Neuronal stem cell (in vitro differentiated cells): ENCODE measurements around the gene MMP19.
A peak's percentile ranks its signal among the peaks of the same experiment; 100 is the strongest.

ENCODE experiments used
- DNase-seq: peaks from one replicate; pipeline ENCODE4 v3.0.0-alpha.2; 2013; ENCODE audit warnings: low spot score
- H2AFZ ChIP-seq: one replicate; pipeline ENCODE4 v1.6.1; 2013; ENCODE audit warnings: mild to moderate bottlenecking, low read length, inconsistent platforms
- H2AK5ac ChIP-seq: 2 replicates; pipeline ENCODE4 v1.6.1; 2013; ENCODE audit warnings: low read depth, mild to moderate bottlenecking, inconsistent platforms, low read length, moderate library complexity, mixed read lengths
- H2BK120ac ChIP-seq: 2 replicates; pipeline ENCODE4 v1.6.1; 2013; ENCODE audit warnings: low read depth, mild to moderate bottlenecking, inconsistent platforms, low read length, moderate library complexity, mixed read lengths
- H2BK12ac ChIP-seq: one replicate; pipeline ENCODE4 v1.6.1; 2013; ENCODE audit warnings: low read length, inconsistent platforms
- H2BK15ac ChIP-seq: 2 replicates; pipeline ENCODE4 v1.6.1; 2013; ENCODE audit warnings: mild to moderate bottlenecking, low read length, inconsistent platforms, mixed read lengths
- H2BK5ac ChIP-seq: one replicate; pipeline ENCODE4 v1.6.1; 2013; ENCODE audit warnings: inconsistent platforms, mild to moderate bottlenecking, low read length, moderate library complexity
- H3K14ac ChIP-seq: one replicate; pipeline ENCODE4 v1.6.1; 2013; ENCODE audit warnings: low read length, inconsistent platforms
- H3K18ac ChIP-seq: 2 replicates; pipeline ENCODE4 v1.6.1; 2013; ENCODE audit warnings: low read length, inconsistent platforms
- H3K23ac ChIP-seq: 2 replicates; pipeline ENCODE4 v1.6.1; 2013; ENCODE audit warnings: low read depth, mild to moderate bottlenecking, mixed read lengths, low read length, inconsistent platforms; ENCODE audit not compliant: poor library complexity
- H3K27ac ChIP-seq: replicated peaks from 3 replicates; pipeline ENCODE4 v1.5.1; 2013; ENCODE audit warnings: low read length, inconsistent platforms
- H3K27me3 ChIP-seq, 3 experiments: 2 replicates each; pipeline ENCODE4 v1.6.1; 2013; ENCODE audit warnings: low read length in 3 of 3, mild to moderate bottlenecking in 2 of 3, inconsistent platforms in 1 of 3, low read depth in 1 of 3, mixed read lengths in 1 of 3, moderate library complexity in 1 of 3; ENCODE audit not compliant: control insufficient read depth in 3 of 3, insufficient read depth in 3 of 3
- H3K36me3 ChIP-seq, 2 donors: replicated peaks in 1 of 2; 2 replicates each; pipeline ENCODE4 v1.6.1; 2013; ENCODE audit warnings: low read length in 2 of 2; ENCODE audit not compliant: control insufficient read depth in 2 of 2, insufficient read depth in 2 of 2
- H3K4ac ChIP-seq: 2 replicates; pipeline ENCODE4 v1.6.1; 2013; ENCODE audit warnings: inconsistent platforms, mild to moderate bottlenecking, low read length, moderate library complexity
- H3K4me1 ChIP-seq, 2 donors: 1 replicate in 1 of 2; 2 replicates in 1 of 2; pipeline ENCODE4 v1.6.1; 2013; ENCODE audit warnings: low read length in 2 of 2, low read depth in 1 of 2; ENCODE audit not compliant: control insufficient read depth in 2 of 2, insufficient read depth in 1 of 2
- H3K4me2 ChIP-seq: one replicate; pipeline ENCODE4 v1.6.1; 2013; ENCODE audit warnings: mild to moderate bottlenecking, low read length, inconsistent platforms; ENCODE audit not compliant: insufficient read depth, poor library complexity, severe bottlenecking
- H3K4me3 ChIP-seq, 2 donors: 2 replicates each; pipeline ENCODE4 v1.5.1; 2013; ENCODE audit warnings: low read length in 2 of 2, mild to moderate bottlenecking in 2 of 2, inconsistent platforms in 1 of 2, moderate library complexity in 1 of 2
- H3K79me1 ChIP-seq: one replicate; pipeline ENCODE4 v1.6.1; 2013; ENCODE audit warnings: low read depth, mild to moderate bottlenecking, inconsistent platforms, low read length, moderate library complexity
- H3K9ac ChIP-seq: one replicate; pipeline ENCODE4 v1.6.1; 2013; ENCODE audit warnings: mild to moderate bottlenecking, low read depth, low read length, inconsistent platforms; ENCODE audit not compliant: poor library complexity
- H3K9me3 ChIP-seq, 2 donors: replicated peaks in 1 of 2; 2 replicates each; pipeline versions ENCODE3 to v1.6.1; 2013; ENCODE audit warnings: low read length in 2 of 2, mild to moderate bottlenecking in 2 of 2, inconsistent platforms in 1 of 2, low read depth in 1 of 2, mixed read lengths in 1 of 2, moderate library complexity in 1 of 2; ENCODE audit not compliant: control insufficient read depth in 2 of 2, insufficient read depth in 1 of 2
- H4K8ac ChIP-seq: one replicate; pipeline ENCODE4 v1.6.1; 2013; ENCODE audit warnings: low read depth, mild to moderate bottlenecking, inconsistent platforms, low read length, moderate library complexity
- H4K91ac ChIP-seq: one replicate; pipeline ENCODE4 v1.6.1; 2013; ENCODE audit warnings: low read length, low read depth, mild to moderate bottlenecking, inconsistent platforms; ENCODE audit not compliant: poor library complexity
- WGBS, 2 donors: extraction: QIAGEN DNeasy Blood & Tissue Kit; methylation state at CpG; one replicate each; pipeline ENCODE4 v1.1.7; 2013; ENCODE audit warnings: missing lambda C conversion rate in 2 of 2, mixed read lengths in 1 of 2; ENCODE audit not compliant: insufficient read length in 2 of 2, insufficient replicate concordance in 1 of 2; ENCODE audit errors: extremely low coverage in 2 of 2; 5-methylcytosine and 5-hydroxymethylcytosine counted together

The MMP19 gene

GRCh38 chr12:55806982-55807381 is 35.8 kb downstream of the MMP19 start:
- no peak overlapping the region for H3K9ac ChIP-seq
- no peaks in the 10 kb centered on the region for H3K9me3 ChIP-seq
- no CpG with 5 or more reads among the region's 8 CpGs for WGBS, 2 donors
- no peak overlapping the region for H2BK5ac ChIP-seq
- H3K4ac ChIP-seq: no peak overlapping the region
- no peak overlapping the region for H3K4me3 ChIP-seq
- no peak overlapping the region for H2BK15ac ChIP-seq
- no peak overlapping the region for H2BK120ac ChIP-seq
- H3K23ac ChIP-seq: no peak overlapping the region
- H3K79me1 ChIP-seq: peaks cover 3% of the 10 kb centered on the region
- H3K27me3 ChIP-seq: no peaks in the 10 kb centered on the region
- no peak for DNase-seq
- no peak overlapping the region for H4K91ac ChIP-seq
- H2AFZ ChIP-seq: no peak overlapping the region
- no peaks in the 10 kb centered on the region for H3K4me1 ChIP-seq
- H3K36me3 ChIP-seq: peaks cover 8 to 85% of the 10 kb centered on the region in 2 donors
- no peak overlapping the region for H3K27ac ChIP-seq
- H4K8ac ChIP-seq: no peak overlapping the region
- no peak overlapping the region for H2AK5ac ChIP-seq
- H3K14ac ChIP-seq: no peak overlapping the region
- H3K18ac ChIP-seq: no peak overlapping the region
- no peak overlapping the region for H3K4me2 ChIP-seq
- no peak overlapping the region for H2BK12ac ChIP-seq

- H3K4ac ChIP-seq: no peak overlapping the region
- 100% methylated on average over 1 of the region's 4 CpGs; no CpG with 5 or more reads in 1 of the 2 donors for WGBS, 2 donors
- H3K23ac ChIP-seq: no peak overlapping the region
- no peaks in the 10 kb centered on the region for H3K9me3 ChIP-seq
- no peak overlapping the region for H3K9ac ChIP-seq
- H3K36me3 ChIP-seq: peaks cover 17 to 96% of the 10 kb centered on the region in 2 donors
- no peak overlapping the region for H4K8ac ChIP-seq
- no peak overlapping the region for H3K4me3 ChIP-seq
- H3K79me1 ChIP-seq: no peaks in the 10 kb centered on the region
- H2BK12ac ChIP-seq: no peak overlapping the region
- H2BK120ac ChIP-seq: no peak overlapping the region
- no peak overlapping the region for H2BK5ac ChIP-seq
- no peak overlapping the region for H2BK15ac ChIP-seq
- H3K18ac ChIP-seq: no peak overlapping the region
- no peak overlapping the region for H3K4me2 ChIP-seq
- no peak for DNase-seq
- H3K4me1 ChIP-seq: no peaks in the 10 kb centered on the region
- H4K91ac ChIP-seq: no peak overlapping the region
- H3K27ac ChIP-seq: no peak overlapping the region
- no peak overlapping the region for H2AK5ac ChIP-seq
- no peak overlapping the region for H3K14ac ChIP-seq
- no peak overlapping the region for H2AFZ ChIP-seq
- H3K27me3 ChIP-seq: no peaks in the 10 kb centered on the region
Measured at GRCh38 chr12:55797550-55797949, 45.2 kb downstream of the MMP19 start.

- H3K27ac ChIP-seq: no peak overlapping the region
- no peaks in the 10 kb centered on the region for H3K4me1 ChIP-seq
- H4K91ac ChIP-seq: no peak overlapping the region
- H2BK15ac ChIP-seq: no peak overlapping the region
- H3K4me3 ChIP-seq: no peak overlapping the region
- H2AFZ ChIP-seq: no peak overlapping the region
- no peaks in the 10 kb centered on the region for H3K79me1 ChIP-seq
- no peaks in the 10 kb centered on the region for H3K9me3 ChIP-seq
- H3K27me3 ChIP-seq: no peaks in the 10 kb centered on the region
- peak; percentile 37 for DNase-seq
- no peak overlapping the region for H3K18ac ChIP-seq
- H3K14ac ChIP-seq: no peak overlapping the region
- H2BK12ac ChIP-seq: no peak overlapping the region
- H4K8ac ChIP-seq: no peak overlapping the region
- no peak overlapping the region for H3K9ac ChIP-seq
- H3K4ac ChIP-seq: no peak overlapping the region
- H2BK120ac ChIP-seq: no peak overlapping the region
- H3K4me2 ChIP-seq: no peak overlapping the region
- no peak overlapping the region for H3K23ac ChIP-seq
- no CpG with 5 or more reads among the region's 5 CpGs for WGBS, 2 donors
- H2BK5ac ChIP-seq: no peak overlapping the region
- peaks cover 17 to 96% of the 10 kb centered on the region in 2 donors for H3K36me3 ChIP-seq
- H2AK5ac ChIP-seq: no peak overlapping the region
Measured at GRCh38 chr12:55797068-55797467, 45.7 kb downstream of the MMP19 start.

- H3K27me3 ChIP-seq: no peaks in the 10 kb centered on the region
- H2BK120ac ChIP-seq: no peak overlapping the region
- no peaks in the 10 kb centered on the region for H3K4me1 ChIP-seq
- peaks cover 0 to 2% of the 10 kb centered on the region in 2 donors for H3K9me3 ChIP-seq
- no peaks in the 10 kb centered on the region for H3K79me1 ChIP-seq
- peaks cover 15 to 96% of the 10 kb centered on the region in 2 donors for H3K36me3 ChIP-seq
- no peak overlapping the region for H4K8ac ChIP-seq
- no peak overlapping the region for H3K9ac ChIP-seq
- H3K18ac ChIP-seq: no peak overlapping the region
- no peak for DNase-seq
- no peak overlapping the region for H2BK12ac ChIP-seq
- no peak overlapping the region for H3K4me3 ChIP-seq
- H2BK15ac ChIP-seq: no peak overlapping the region
- H3K4me2 ChIP-seq: no peak overlapping the region
- no peak overlapping the region for H3K14ac ChIP-seq
- no peak overlapping the region for H3K4ac ChIP-seq
- H2AK5ac ChIP-seq: no peak overlapping the region
- no peak overlapping the region for H3K23ac ChIP-seq
- no peak overlapping the region for H3K27ac ChIP-seq
- H4K91ac ChIP-seq: no peak overlapping the region
- no peak overlapping the region for H2AFZ ChIP-seq
- H2BK5ac ChIP-seq: no peak overlapping the region
Measured at GRCh38 chr12:55795950-55796349, 46.8 kb downstream of the MMP19 start.
